Lung microvascular endothelial cell (primary cell): Measurements from ENCODE around the gene PARVB. TPM values are rescaled to one million over a fixed set of nuclear protein-coding genes. Genes with fewer than 3 reads are reported as not detected.

ENCODE experiments used
- DNase-seq, 2 donors: peaks; one replicate each; pipeline versions ENCODE4 v3.0.0 to v3.0.0-alpha.2; 2010; ENCODE audit warnings: low read depth in 2 of 2
- total RNA-seq: library from RNA; depleted of rRNA; stranded (reverse); fragments of >200 nt; gene quantifications from 2 replicates; pipeline ENCODE4 v1.2.1, GENCODE V29; 2014

Gene PARVB
- total RNA-seq, 1 donor from 2014 or later: 20.8 TPM

GRCh38 chr22:44131989-44132685 is 108.0 kb downstream of the PARVB start:
- DNase-seq: peak in 1 of 2 donors; percentile 44

GRCh38 chr22:44132724-44133123 is 108.6 kb downstream of the PARVB start:
- no peak for DNase-seq

GRCh38 chr22:44133161-44133560 is 109.1 kb downstream of the PARVB start:
- DNase-seq: no peak

GRCh38 chr22:44133901-44134571 is 109.9 kb downstream of the PARVB start:
- DNase-seq: peak; percentile 60 to 65

GRCh38 chr22:44136112-44136511 is 112.0 kb downstream of the PARVB start:
- DNase-seq: no peak

- DNase-seq: no peak
Observed at GRCh38 chr22:44136786-44137185, 112.7 kb downstream of the PARVB start.

GRCh38 chr22:44137415-44137814 is 113.3 kb downstream of the PARVB start:
- no peak for DNase-seq

GRCh38 chr22:44139773-44140172 is 115.7 kb downstream of the PARVB start:
- DNase-seq: no peak

- DNase-seq: no peak
Observed at GRCh38 chr22:44142421-44143104, 118.5 kb downstream of the PARVB start.

GRCh38 chr22:44143105-44143474 is 119.0 kb downstream of the PARVB start:
- no peak for DNase-seq

GRCh38 chr22:44143579-44143978 is 119.5 kb downstream of the PARVB start:
- DNase-seq: no peak

- no peak for DNase-seq
Observed at GRCh38 chr22:44144046-44144569, 120.0 kb downstream of the PARVB start.

- DNase-seq: no peak
Observed at GRCh38 chr22:44145544-44145943, 121.4 kb downstream of the PARVB start.

GRCh38 chr22:44146088-44146861 is 122.2 kb downstream of the PARVB start:
- DNase-seq: no peak

GRCh38 chr22:44147008-44147645 is 123.0 kb downstream of the PARVB start:
- DNase-seq: no peak

- no peak for DNase-seq
Observed at GRCh38 chr22:44147821-44148574, 123.9 kb downstream of the PARVB start.

GRCh38 chr22:44151676-44152075 is 127.6 kb downstream of the PARVB start:
- DNase-seq: no peak

GRCh38 chr22:44153710-44154109 is 129.6 kb downstream of the PARVB start:
- no peak for DNase-seq

GRCh38 chr22:44154436-44154942 is 130.4 kb downstream of the PARVB start:
- no peak for DNase-seq

GRCh38 chr22:44155115-44155514 is 131.0 kb downstream of the PARVB start:
- no peak for DNase-seq
